ENCODE data around the gene GALM.

GALM gene

DNA sequence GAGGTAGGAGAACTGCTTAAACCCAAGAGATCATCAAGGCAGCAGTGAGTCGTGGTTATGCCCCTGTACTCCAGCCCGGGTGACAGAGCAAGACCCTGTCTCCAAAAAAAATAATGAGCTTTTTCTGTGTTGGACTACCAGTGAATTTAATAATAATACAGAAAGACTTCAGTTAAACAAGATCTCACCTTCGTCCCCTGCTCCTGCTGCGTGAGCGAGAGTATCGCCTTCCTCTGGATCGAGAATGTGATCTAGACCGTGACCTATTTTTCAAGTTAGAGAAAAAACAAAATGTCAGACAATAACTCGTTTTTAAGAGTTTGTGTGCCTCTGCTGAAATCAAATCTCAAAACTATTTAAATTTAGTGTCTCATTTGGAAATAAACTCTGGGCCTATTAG is 82.5 kb downstream of the GALM start:
- TF ChIP-seq, protein P1, sequence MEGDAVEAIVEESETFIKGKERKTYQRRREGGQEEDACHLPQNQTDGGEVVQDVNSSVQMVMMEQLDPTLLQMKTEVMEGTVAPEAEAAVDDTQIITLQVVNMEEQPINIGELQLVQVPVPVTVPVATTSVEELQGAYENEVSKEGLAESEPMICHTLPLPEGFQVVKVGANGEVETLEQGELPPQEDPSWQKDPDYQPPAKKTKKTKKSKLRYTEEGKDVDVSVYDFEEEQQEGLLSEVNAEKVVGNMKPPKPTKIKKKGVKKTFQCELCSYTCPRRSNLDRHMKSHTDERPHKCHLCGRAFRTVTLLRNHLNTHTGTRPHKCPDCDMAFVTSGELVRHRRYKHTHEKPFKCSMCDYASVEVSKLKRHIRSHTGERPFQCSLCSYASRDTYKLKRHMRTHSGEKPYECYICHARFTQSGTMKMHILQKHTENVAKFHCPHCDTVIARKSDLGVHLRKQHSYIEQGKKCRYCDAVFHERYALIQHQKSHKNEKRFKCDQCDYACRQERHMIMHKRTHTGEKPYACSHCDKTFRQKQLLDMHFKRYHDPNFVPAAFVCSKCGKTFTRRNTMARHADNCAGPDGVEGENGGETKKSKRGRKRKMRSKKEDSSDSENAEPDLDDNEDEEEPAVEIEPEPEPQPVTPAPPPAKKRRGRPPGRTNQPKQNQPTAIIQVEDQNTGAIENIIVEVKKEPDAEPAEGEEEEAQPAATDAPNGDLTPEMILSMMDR (conservative IDR thresholded peaks at IDR 0.05; ENCODE audit: low read depth, low read length), result no peak
- H3K4me3 ChIP-seq (ENCODE audit: low read depth, low read length), result no peak overlapping the region
- no peak for DNase-seq (ENCODE audit: low read depth)

DNA sequence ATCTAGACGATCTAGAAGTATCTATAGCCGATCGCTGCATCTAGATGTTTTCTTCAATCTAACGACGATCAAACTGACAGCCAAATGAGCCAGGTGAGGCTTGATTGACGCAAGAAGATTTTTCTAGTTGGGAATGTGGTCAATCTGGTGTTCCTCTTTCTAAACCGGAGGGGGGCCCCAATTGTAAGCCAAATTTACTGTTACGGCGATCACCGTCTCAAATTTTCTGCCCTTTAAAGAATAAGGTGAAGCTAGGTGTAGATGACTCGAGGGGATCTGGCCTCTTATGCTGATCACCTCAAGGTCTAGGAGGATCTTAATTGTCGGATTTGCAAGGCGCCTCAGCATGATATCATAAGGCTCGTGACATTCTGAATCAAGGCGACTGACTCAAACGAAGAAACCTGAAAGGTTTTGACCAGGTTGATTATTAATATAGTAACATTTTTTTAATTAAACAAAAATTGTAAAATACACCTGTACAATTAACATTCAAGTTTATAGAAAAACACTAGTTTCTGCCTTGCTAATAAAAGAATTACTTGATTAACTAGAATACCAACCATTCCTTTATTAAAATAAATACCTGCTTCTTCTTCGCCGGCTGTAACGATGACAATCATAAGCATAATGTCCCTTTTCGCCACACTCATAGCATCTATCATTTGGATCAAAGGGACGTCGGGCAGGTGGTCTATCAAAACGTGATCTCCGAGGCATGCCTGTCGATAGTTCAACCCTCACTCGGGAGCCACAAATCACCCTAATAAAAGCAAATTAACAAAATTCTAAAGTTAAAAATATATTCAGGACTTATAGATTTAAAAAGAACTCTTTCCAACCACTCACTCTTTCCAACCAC is 83.3 kb downstream of the GALM start:
- no peak for DNase-seq (ENCODE audit: low read depth)
- H3K4me3 ChIP-seq (ENCODE audit: low read depth, low read length), result peak overlapping the region; percentile 99
- TF ChIP-seq, protein P1 (conservative IDR thresholded peaks at IDR 0.05; ENCODE audit: low read depth, low read length), result no peak

DNA sequence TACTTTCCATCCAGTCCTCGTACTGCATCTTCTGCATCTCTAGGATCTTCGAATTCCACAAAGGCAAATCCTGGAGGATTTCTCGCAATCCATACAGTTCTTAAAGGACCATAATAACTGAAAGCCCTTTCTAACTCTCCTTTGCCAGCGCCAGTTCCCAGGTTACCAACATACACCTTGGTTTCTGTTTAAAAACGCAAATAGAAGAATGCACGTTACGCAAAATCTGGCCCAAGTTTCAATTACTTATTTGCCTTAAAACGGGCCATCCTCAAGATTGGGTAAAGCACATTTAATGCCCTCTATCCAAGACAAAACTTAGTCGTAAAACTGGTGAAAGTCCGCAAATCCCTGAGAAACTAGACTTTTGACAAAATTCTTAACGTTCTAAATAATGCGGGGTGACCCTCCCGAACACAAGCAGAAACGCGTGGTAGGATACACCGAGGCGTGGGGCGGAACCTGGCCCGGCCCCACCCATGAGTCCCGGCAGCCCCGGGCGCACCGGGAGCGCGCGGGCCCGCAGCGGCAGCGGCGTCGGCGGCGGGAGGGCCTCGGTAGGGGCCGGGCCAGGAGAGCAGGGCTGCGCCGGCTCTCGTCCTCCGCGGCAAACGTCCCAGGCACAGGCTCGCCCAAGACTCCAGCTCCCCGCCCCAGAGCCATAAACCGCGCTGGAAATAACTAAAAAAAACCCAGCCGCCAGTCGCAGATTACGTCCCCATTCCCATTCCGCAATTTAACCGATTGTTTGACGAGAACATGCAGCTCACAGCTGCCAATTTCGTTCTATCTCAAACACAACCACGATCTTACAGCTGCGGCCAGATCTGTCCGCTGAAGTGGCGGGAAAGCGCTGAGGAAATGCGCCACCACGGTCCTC is 84.3 kb downstream of the GALM start:
- DNase-seq (ENCODE audit: low read depth), result peak; percentile 42
- peak overlapping the region; percentile 99 for H3K4me3 ChIP-seq (ENCODE audit: low read depth, low read length)
- TF ChIP-seq, protein P1 (conservative IDR thresholded peaks at IDR 0.05; ENCODE audit: low read depth, low read length), result no peak

DNA sequence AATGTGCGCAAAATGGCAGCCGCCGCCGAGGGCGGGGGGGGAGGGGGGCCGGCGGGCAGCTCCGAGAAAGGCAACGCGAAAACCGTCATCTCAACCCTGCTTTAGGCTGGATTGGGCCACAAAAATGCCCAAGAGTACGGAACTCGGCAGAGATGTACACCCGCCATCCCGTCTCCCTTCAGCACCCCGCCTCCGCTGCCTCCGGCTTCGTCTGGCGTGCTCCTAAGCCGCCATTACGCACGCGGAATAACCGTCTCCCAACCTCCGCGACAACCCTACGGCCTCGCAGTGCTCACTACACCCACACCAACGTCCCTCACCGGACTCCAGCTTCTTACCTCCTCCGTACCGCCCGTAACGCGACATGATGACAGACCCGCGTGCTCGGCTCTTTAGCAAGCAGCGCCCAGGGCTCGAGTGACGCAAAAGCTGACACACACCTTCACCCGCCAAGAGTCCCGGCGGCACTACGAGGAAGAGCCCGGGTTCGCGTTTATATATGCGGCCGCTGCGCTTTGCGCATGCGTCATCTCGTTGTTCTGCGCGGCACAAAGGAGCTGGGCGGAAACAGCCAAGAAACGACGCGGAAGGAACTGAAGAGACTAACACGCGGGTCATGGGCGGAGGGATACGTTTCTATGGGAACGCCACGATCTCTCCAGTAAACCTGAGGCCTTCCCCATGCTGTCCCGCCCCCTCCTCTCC is 85.1 kb downstream of the GALM start, which contains the start of gene SRSF7:
Gene SRSF7 (minus strand): TSS at position 471 of the 705 bp plus-strand sequence. CDS start 105 bp downstream, at position 366.
- DNase-seq (ENCODE audit: low read depth), result peak; percentile 100
- peak within 1 kb of the TSS; percentile 99 for H3K4me3 ChIP-seq (ENCODE audit: low read depth, low read length)
- TF ChIP-seq, protein P1 (conservative IDR thresholded peaks at IDR 0.05; ENCODE audit: low read depth, low read length), result no peak

DNA sequence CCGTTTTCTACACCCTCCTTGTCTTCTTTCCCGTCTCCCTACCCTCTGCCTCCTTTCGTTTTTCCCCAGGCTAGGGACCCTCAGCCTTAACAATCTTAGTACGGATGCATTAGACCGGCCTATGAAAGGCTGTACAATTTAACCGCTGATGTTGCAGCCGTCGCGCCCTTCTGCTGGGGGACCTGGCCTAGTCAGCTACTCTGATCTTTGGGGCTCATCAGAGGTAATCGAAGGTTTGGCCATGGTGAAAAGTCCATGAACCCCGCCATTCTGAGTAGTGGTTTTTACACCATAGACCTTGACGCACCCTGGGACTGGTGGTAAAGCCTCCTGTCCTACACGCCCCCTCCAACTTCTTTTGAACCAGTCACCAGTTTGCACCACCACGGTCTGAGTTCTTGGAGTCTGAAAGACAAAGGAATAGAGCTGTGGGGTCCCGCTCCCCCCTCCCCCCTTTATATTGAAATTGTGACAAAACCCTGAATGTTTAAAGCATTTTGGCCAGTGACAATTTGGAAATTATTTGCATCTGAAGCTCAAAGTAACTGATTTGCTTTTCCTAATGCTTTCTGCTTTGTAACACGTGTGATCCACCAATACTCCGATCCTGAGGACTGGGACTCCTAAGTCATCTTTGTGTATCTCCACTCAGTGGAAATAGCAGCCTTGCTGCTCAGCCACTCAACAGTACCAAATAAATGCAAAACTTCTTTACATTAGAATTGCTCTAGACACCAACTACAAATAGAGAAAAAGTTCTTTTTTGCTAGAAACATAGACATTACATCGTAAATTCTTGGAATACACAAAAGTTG is 85.9 kb downstream of the GALM start:
- peak overlapping the region; percentile 99 for H3K4me3 ChIP-seq (ENCODE audit: low read depth, low read length)
- TF ChIP-seq, protein P1 (conservative IDR thresholded peaks at IDR 0.05; ENCODE audit: low read depth, low read length), result no peak
- DNase-seq (ENCODE audit: low read depth), result no peak

DNA sequence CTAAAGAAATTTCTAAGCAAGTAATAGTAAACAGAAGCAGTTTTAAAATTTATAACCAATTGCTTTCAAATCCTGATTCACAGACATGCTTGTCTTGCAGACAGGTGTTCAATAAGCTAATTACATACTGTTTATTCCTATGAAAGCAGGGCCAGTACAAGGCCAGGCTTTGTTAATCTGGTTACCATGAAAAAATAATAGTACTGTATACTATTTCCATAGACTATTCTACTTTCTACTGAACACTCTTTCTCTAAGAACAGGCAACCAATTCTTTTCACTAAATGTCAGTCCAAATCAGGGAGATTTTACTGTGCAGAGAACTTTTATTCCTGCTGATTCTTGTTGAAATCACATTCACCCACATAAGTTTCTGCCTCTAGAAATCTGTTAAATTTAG is 88.1 kb downstream of the GALM start:
- TF ChIP-seq, protein P1 (conservative IDR thresholded peaks at IDR 0.05; ENCODE audit: low read depth, low read length), result no peak
- H3K4me3 ChIP-seq (ENCODE audit: low read depth, low read length), result no peak overlapping the region
- no peak for DNase-seq (ENCODE audit: low read depth)
